Prostate gland (tissue), 2 donors: ENCODE measurements around the gene SLC29A4. TPM values are rescaled to one million over a fixed set of nuclear protein-coding genes. Genes with fewer than 3 reads are reported as not detected.
"Not testable (repeated sequence)": the region's sequence is repeated elsewhere in the genome, so short reads cannot be mapped to it uniquely, and the experiment has no call there.

Experiments used
- DNase-seq: peaks from one replicate; pipeline ENCODE4 v3.0.0-alpha.2; 2019; ENCODE audit warnings: low spot score
- H3K27ac ChIP-seq, 2 donors: fragments of 200-600 bp; sonication (generic); 2 replicates each; pipeline ENCODE4 v1.5.1; 2017 to 2019
- H3K27me3 ChIP-seq: fragments of 200-600 bp; sonication (generic); replicated peaks from 2 replicates; pipeline ENCODE4 v1.5.1; 2019; ENCODE audit not compliant: insufficient read depth
- H3K36me3 ChIP-seq, 2 donors: fragments of 200-600 bp; sonication (generic); 1 replicate in 1 of 2; 2 replicates in 1 of 2; pipeline versions ENCODE4 v1.5.1 to v1.8.1; 2017 to 2019
- H3K4me1 ChIP-seq: fragments of 200-600 bp; sonication (generic); replicated peaks from 2 replicates; pipeline ENCODE4 v1.5.1; 2019
- H3K4me3 ChIP-seq, 2 donors: fragments of 200-600 bp; sonication (generic); 2 replicates each; pipeline ENCODE4 v1.5.1; 2017 to 2019
- H3K9me3 ChIP-seq: fragments of 200-600 bp; sonication (generic); 2 replicates; pipeline ENCODE4 v1.5.1; 2017
- POLR2A ChIP-seq: fragments of 450-650 bp; IDR thresholded peaks from one replicate; pipeline ENCODE4 v1.6.1; 2016; ENCODE audit warnings: antibody characterized with exemption, mild to moderate bottlenecking
- POLR2AphosphoS5 ChIP-seq: sonication (generic); formaldehyde crosslinking; IDR thresholded peaks from one replicate; pipeline ENCODE4 v1.6.1; 2017; ENCODE audit warnings: antibody characterized with exemption
- WGBS: methylation state at CpG from one replicate; pipeline ENCODE4 v1.1.5; 2018; 5-methylcytosine and 5-hydroxymethylcytosine counted together
- intact Hi-C: fragments of 100-400 bp; cut with DNase I; formaldehyde crosslinking; loops from one replicate; pipeline ENCODE4 v1.14.2; 2022
- total RNA-seq, 2 donors: library from RNA; depleted of rRNA; stranded (reverse); fragments of >200 nt; gene quantifications; one replicate each; pipeline ENCODE4 v1.1.0, GENCODE V29; 2016
- TF ChIP-seq, protein P1 (sequence below), 4 experiments: fragments of 200-600 bp in 2 of 4; fragments of 450-650 bp in 2 of 4; sonication (generic) in 2 of 4; IDR thresholded peaks; 1 replicate in 3 of 4; 2 replicates in 1 of 4; pipeline ENCODE4 v1.5.1; 2016 to 2019; ENCODE audit warnings: antibody characterized with exemption in 4 of 4, mild to moderate bottlenecking in 2 of 4, moderate library complexity in 2 of 4

Gene SLC29A4
- total RNA-seq, 2 donors from 2014 or later, result 11.6 to 13.5 TPM

DNA sequence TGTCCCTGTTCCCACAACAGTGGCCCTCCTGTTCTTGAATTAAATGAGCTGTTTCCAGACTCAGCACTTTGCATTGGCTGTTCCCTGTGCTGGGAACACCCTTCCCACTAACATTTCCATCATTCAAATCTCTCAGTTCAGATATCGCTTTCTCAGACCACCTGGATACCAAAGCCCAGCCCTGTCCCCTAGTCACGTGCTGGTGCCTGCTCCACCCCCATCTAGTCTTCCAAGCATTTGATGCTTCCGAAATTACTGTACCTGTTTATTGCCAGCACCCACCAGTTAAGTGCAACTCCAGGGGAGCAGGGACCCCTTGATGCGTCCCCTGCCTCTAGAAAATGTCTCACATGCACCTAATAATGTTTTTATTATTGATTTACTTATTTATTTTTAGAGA, 3.0 kb upstream of the SLC29A4 start:
- Histone ChIP-seq H3K36me3 (no peaks in the 10 kb centered on the region), H3K4me1 (no peaks in the 10 kb centered on the region), H3K27me3 (no peaks in the 10 kb centered on the region), H3K9me3 (no peaks in the 10 kb centered on the region), H3K27ac (no peak overlapping the region), H3K4me3 (no peak overlapping the region)
- 83% methylated on average over 4 of the region's 4 CpGs for WGBS
- intact Hi-C loops, result no loop called here
- DNase-seq, result no peak
- TF ChIP-seq POLR2AphosphoS5 (no peak), POLR2A (no peak)
- TF ChIP-seq, protein P1, sequence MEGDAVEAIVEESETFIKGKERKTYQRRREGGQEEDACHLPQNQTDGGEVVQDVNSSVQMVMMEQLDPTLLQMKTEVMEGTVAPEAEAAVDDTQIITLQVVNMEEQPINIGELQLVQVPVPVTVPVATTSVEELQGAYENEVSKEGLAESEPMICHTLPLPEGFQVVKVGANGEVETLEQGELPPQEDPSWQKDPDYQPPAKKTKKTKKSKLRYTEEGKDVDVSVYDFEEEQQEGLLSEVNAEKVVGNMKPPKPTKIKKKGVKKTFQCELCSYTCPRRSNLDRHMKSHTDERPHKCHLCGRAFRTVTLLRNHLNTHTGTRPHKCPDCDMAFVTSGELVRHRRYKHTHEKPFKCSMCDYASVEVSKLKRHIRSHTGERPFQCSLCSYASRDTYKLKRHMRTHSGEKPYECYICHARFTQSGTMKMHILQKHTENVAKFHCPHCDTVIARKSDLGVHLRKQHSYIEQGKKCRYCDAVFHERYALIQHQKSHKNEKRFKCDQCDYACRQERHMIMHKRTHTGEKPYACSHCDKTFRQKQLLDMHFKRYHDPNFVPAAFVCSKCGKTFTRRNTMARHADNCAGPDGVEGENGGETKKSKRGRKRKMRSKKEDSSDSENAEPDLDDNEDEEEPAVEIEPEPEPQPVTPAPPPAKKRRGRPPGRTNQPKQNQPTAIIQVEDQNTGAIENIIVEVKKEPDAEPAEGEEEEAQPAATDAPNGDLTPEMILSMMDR (IDR thresholded peaks at IDR 0.05), result no peak

DNA sequence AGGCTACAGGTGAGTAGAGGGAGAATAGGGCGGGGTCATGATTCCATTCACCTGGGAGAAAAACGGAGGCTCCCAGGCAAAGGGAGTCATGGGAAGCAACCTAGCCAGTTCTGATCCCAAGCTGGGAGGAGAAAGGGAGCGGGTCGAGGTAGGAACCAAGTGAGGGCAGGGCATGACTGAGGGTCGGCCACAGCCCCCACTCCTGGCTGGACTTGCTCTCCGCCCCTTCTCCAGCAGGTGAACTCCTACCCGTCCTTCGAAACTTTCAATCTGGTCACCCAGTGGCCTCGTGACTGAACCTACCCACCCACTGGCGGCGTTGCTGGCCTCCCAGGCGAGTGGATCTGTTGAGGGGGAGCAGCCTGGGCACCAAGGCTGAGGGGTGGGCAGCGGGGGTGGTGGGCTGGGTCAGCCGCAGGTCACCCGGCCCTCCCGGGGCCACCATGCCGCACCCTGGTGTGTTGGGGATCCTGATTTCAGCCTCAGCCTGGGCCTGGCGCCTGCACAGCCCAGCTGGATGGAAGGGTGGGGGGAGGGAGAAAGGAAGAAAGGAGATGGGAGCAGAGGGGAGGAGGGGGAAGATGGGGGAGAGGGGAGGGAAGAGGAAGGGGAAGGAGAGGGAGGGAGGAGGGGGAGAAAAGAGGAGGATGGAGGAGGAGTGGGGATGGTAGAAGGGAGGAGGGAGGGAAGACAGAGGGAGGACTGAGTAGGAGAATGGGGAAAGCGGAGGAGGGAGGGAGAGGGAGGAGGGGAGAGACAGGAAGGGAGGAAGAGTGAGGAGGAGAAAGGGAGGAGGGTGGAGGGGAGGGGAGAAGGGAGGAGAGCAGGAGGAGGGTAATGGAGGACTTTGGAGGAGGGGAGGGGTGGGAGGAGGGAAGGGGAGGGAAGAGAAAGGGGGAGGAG, 894 bp upstream of the SLC29A4 start:
- WGBS, result 73% methylated on average over 15 of the region's 19 CpGs
- H3K27me3 ChIP-seq, H3K27ac ChIP-seq, intact Hi-C loops, H3K9me3 ChIP-seq, H3K36me3 ChIP-seq, DNase-seq, H3K4me3 ChIP-seq, H3K4me1 ChIP-seq: not testable (repeated sequence)

DNA sequence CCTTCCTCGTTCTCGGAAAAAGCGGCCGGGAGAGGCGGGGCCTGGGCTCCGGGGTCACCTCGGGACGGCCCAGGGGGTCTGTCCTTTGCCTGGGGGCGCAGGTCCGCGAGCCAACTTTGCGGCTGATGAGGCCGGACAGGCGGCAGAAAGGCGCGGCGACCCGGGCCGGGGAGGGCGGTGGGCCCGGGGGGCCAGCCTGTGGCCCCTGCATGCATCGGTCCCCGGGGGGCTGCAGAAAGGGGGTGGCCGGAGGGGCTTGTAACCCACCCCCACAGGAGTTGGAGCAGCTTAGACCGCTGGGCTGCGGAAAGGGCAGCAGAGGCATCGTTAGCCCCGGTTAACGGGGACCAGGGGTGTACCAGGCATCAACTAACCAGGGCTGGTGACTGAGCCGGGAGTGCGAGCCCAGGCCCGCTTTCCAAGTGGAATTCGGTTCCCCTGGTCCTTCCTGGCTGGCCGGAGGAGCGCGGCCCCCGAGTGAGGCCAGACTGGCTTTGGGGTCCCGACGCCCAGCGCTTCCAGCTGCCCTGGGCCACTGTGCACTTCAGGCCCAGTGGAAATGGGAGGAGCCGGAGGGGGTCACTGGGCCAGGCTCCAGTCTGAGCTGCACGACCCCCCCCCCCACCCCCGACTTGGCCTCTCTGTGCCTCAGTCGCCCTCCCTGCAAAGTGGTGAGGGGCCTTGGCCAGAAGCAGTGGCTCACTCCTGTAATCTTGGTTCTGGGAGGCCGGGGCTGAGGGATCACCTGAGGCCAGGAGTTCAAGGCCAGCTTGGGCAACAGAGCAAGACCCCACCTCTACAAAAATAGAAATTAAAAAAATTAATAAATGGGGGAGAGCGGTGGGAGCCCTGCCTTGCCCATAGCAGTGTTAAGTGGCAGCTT, 919 bp downstream of the SLC29A4 start:
- no peaks in the 10 kb centered on the region for H3K4me1 ChIP-seq
- peak overlapping the region; percentile 38 to 49 for H3K4me3 ChIP-seq
- no peak for TF ChIP-seq POLR2A
- TF ChIP-seq, protein P1 (IDR thresholded peaks at IDR 0.05), result no peak
- TF ChIP-seq POLR2AphosphoS5, result no peak
- DNase-seq, result no peak
- intact Hi-C loops, result no loop called here
- peak overlapping the region in 1 of 2 donors; percentile 18 for H3K27ac ChIP-seq
- H3K27me3 ChIP-seq, result no peaks in the 10 kb centered on the region
- WGBS, result 14% methylated on average over 39 of the region's 46 CpGs
- no peaks in the 10 kb centered on the region for H3K9me3 ChIP-seq
- H3K36me3 ChIP-seq, result no peaks in the 10 kb centered on the region

DNA sequence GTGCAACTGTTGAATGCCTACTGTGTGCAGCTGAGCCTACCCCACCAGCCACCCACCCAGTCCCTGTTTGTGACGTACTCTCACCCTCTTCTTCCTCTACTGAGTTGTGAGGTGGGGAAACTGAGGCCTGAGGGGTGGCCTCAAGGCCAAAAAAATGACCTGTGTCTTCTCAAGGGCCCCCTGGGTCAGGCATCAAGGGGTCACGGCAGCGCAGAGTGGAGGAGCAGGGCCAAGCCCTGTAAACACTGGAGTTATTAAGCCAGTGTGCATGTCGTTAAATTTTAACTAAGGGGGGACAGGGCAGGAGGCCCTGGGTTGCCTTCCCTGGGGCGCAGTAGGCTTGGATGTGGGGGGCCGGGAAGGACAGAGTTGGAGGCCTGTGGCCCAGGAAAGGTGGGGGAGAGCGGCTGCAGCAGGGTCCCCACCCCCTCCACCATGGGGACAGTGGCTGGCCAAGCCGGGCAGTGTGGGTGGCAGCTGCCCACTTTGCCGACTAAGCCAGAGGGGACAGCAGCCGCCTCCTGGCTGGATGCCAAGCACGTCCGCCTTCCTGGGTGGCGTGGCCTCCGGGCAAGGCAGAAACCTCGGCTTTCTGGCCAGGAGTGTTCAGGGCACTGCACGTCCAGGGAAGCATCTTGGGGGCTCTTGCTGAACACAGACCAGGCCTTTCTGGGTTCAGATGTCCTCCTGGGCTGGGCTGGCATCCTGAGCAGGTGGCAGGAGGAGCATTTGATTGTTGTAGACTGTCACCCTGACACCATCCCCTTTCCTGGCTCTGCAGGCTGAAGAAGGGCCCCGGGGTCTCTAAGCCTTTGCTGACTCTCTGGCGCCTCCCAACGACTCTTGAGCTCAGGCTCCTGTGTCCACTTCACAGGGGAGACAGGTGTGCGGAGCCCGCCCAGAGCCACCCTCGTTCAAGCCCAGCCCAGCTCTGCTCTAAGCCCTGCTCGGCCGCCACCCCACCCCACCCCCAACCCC, 1.9 kb downstream of the SLC29A4 start:
- DNase-seq, result no peak
- H3K27me3 ChIP-seq, result no peaks in the 10 kb centered on the region
- no peaks in the 10 kb centered on the region for H3K4me1 ChIP-seq
- TF ChIP-seq, protein P1 (IDR thresholded peaks at IDR 0.05), result no peak
- TF ChIP-seq POLR2AphosphoS5 (no peak), POLR2A (no peak)
- intact Hi-C loops, result no loop called here
- no peak overlapping the region for H3K27ac ChIP-seq
- H3K4me3 ChIP-seq, result no peak overlapping the region
- no peaks in the 10 kb centered on the region for H3K36me3 ChIP-seq
- 45% methylated on average over 19 of the region's 24 CpGs for WGBS
- no peaks in the 10 kb centered on the region for H3K9me3 ChIP-seq
